Endothelial cell of umbilical vein (primary cell): Measurements from ENCODE around the gene KRT33A. TPM values are rescaled to one million over a fixed set of nuclear protein-coding genes. Genes with fewer than 3 reads are reported as not detected.

Experiments
- BruUV-seq: library from RNA; stranded (reverse); fragments of 400-500 nt; replicated peaks from 2 replicates; lab custom pipeline; 2021; lab: Mats Ljungman, UMichigan
- CTCF ChIA-PET: fragments of 300-600, 350-600 bp; sonication (Branson Sonifier 250); formaldehyde crosslinking; loops from one replicate; lab custom pipeline; 2021; ENCODE audit warnings: antibody characterized with exemption, inconsistent platforms; lab: Charles Lee
- POLR2A ChIA-PET: fragments of 300-600, 350-600 bp; sonication (Branson Sonifier 250); formaldehyde crosslinking; loops from one replicate; lab custom pipeline; 2021; ENCODE audit warnings: antibody characterized with exemption, inconsistent platforms; lab: Charles Lee
- DNase-seq: peaks from one replicate; pipeline ENCODE4 v3.0.0-alpha.2; 2011; ENCODE audit warnings: low read depth, low spot score
- FAIRE-seq: peaks from 2 replicates; lab custom pipeline; 2011; peaks lifted over from hg19 to GRCh38; lab: Jason Lieb, UNC
- H2AFZ ChIP-seq: 2 replicates; pipeline ENCODE4 v1.6.0; 2012; ENCODE audit warnings: low read depth, low read length, control low read depth, inconsistent platforms
- H3K27ac ChIP-seq: 2 replicates; pipeline ENCODE4 v1.5.1; 2011; ENCODE audit warnings: low read depth, mild to moderate bottlenecking, control low read depth, low read length, moderate library complexity; ENCODE audit not compliant: insufficient read depth
- H3K27me3 ChIP-seq, 2 experiments: 2 replicates each; pipeline versions ENCODE4 v1.6.0 to v1.6.1; 2011; ENCODE audit warnings: low read length in 2 of 2, mixed read lengths in 1 of 2; ENCODE audit not compliant: control insufficient read depth in 2 of 2, insufficient read depth in 2 of 2
- H3K36me3 ChIP-seq, 2 experiments: 2 replicates in 1 of 2; 3 replicates in 1 of 2; pipeline ENCODE4 v1.5.1; 2011; ENCODE audit warnings: low read length in 2 of 2, mild to moderate bottlenecking in 1 of 2, moderate library complexity in 1 of 2; ENCODE audit not compliant: control insufficient read depth in 2 of 2, insufficient read depth in 2 of 2; ENCODE audit errors: extremely low read depth in 1 of 2
- H3K4me1 ChIP-seq: 3 replicates; pipeline ENCODE4 v1.5.1; 2011; ENCODE audit warnings: mild to moderate bottlenecking, low read length; ENCODE audit not compliant: control insufficient read depth, insufficient read depth; ENCODE audit errors: extremely low read depth
- H3K4me2 ChIP-seq: 2 replicates; pipeline ENCODE4 v1.6.1; 2011; ENCODE audit warnings: low read length, control low read depth, mixed read lengths; ENCODE audit not compliant: insufficient read depth
- H3K4me3 ChIP-seq, 3 experiments: fragments of 200-600 bp in 1 of 3; sonication (generic), shearing (Covaris generic) in 1 of 3; replicated peaks in 1 of 3; 2 replicates each; pipeline ENCODE4 v1.5.1; 2011 to 2016; ENCODE audit warnings: control low read depth in 3 of 3, low read length in 3 of 3, mild to moderate bottlenecking in 2 of 3, inconsistent platforms in 1 of 3, low read depth in 1 of 3, moderate library complexity in 1 of 3; ENCODE audit not compliant: insufficient read depth in 1 of 3
- H3K79me2 ChIP-seq: 2 replicates; pipeline ENCODE4 v1.6.0; 2012; ENCODE audit warnings: low read length, inconsistent platforms; ENCODE audit not compliant: control insufficient read depth, insufficient read depth
- H3K9ac ChIP-seq: replicated peaks from 2 replicates; pipeline ENCODE3; 2011; ENCODE audit warnings: low read length, control low read depth; ENCODE audit not compliant: insufficient read depth; ENCODE audit errors: extremely low read depth
- H3K9me1 ChIP-seq: replicated peaks from 3 replicates; pipeline ENCODE4 v1.6.0; 2011; ENCODE audit warnings: mild to moderate bottlenecking, low read length; ENCODE audit not compliant: control insufficient read depth, insufficient read depth; ENCODE audit errors: extremely low read depth
- H3K9me3 ChIP-seq: replicated peaks from 2 replicates; pipeline ENCODE4 v1.5.1; 2012; ENCODE audit warnings: low read length, inconsistent platforms; ENCODE audit not compliant: control insufficient read depth, insufficient read depth
- H4K20me1 ChIP-seq: replicated peaks from 2 replicates; pipeline ENCODE3; 2011; ENCODE audit warnings: mild to moderate bottlenecking, low read length; ENCODE audit not compliant: control insufficient read depth, insufficient read depth; ENCODE audit errors: extremely low read depth
- EZH2 ChIP-seq: IDR thresholded peaks from 2 replicates; pipeline ENCODE4 v1.6.1; 2012; ENCODE audit warnings: borderline replicate concordance, low read depth, mild to moderate bottlenecking, moderate library complexity, low read length, inconsistent platforms; ENCODE audit not compliant: severe bottlenecking
- FOS ChIP-seq: IDR thresholded peaks from 2 replicates; pipeline ENCODE4 v1.6.1; 2011; ENCODE audit warnings: mild to moderate bottlenecking, low read length, moderate library complexity, borderline replicate concordance; ENCODE audit not compliant: insufficient read depth
- GATA2 ChIP-seq: IDR thresholded peaks from 2 replicates; pipeline ENCODE4 v1.7.0; 2011; ENCODE audit warnings: low read depth, mild to moderate bottlenecking, moderate library complexity, mixed read lengths, low read length; ENCODE audit not compliant: insufficient read length, insufficient read depth
- JUN ChIP-seq: IDR thresholded peaks from 2 replicates; pipeline ENCODE4 v1.6.1; 2011; ENCODE audit warnings: borderline replicate concordance, low read depth; ENCODE audit not compliant: insufficient read length, insufficient read depth
- MAX ChIP-seq: IDR thresholded peaks from 2 replicates; pipeline ENCODE4 v1.6.1; 2011; ENCODE audit not compliant: insufficient read depth, insufficient read length
- MYC ChIP-seq: IDR thresholded peaks from one replicate; pipeline ENCODE4 v1.6.1; 2011; ENCODE audit warnings: mild to moderate bottlenecking, low read depth, low read length
- POLR2A ChIP-seq: IDR thresholded peaks from 2 replicates; pipeline ENCODE4 v1.6.1; 2012; ENCODE audit warnings: low read depth, mild to moderate bottlenecking, control low read depth, low read length
- POLR2AphosphoS5 ChIP-seq: IDR thresholded peaks from 2 replicates; pipeline ENCODE4 v1.6.1; 2012; ENCODE audit warnings: low read depth, mild to moderate bottlenecking, control low read depth, low read length, moderate library complexity; ENCODE audit not compliant: insufficient read depth
- dilution Hi-C: fragments of 300-500 bp; cut with MboI; formaldehyde crosslinking; loops from one replicate; pipeline ENCODE4 v1.15.0; 2019; ENCODE audit warnings: low sequenced_read_pairs; ENCODE audit not compliant: extremely low pct_ligation_motif_present
- intact Hi-C: fragments of 100-400 bp; cut with micrococcal nuclease; formaldehyde crosslinking; loops from one replicate; pipeline ENCODE4 v1.10.0; 2022
- polyA plus RNA-seq, 4 experiments: library from polyadenylated mRNA; depleted of rRNA in 3 of 4; stranded (reverse) in 3 of 4; unstranded in 1 of 4; fragments of >200 nt; gene quantifications; 2 replicates each; pipeline versions ENCODE4 v1.2.1 to v1.2.3, GENCODE V29; 2011 to 2012; ENCODE audit warnings: missing spikeins in 1 of 4
- total RNA-seq: library from RNA; stranded (reverse); gene quantifications from 2 replicates; pipeline ENCODE4 v1.2.3, GENCODE V29; 2021
- TF ChIP-seq, protein P1 (sequence below), 2 donors: IDR thresholded peaks; 1 replicate in 1 of 2; 2 replicates in 1 of 2; pipeline ENCODE4 v1.5.1; 2011; ENCODE audit warnings: low read length in 2 of 2, mild to moderate bottlenecking in 2 of 2, moderate library complexity in 2 of 2, control low read depth in 1 of 2, inconsistent platforms in 1 of 2, low read depth in 1 of 2; ENCODE audit not compliant: insufficient read depth in 1 of 2; ENCODE audit errors: extremely low read depth in 1 of 2

Gene KRT33A
- total and polyA plus RNA-seq, 2 donors (not counting 3 experiments of a cell fraction or from before 2014, with no cell fraction given): not detected

DNA sequence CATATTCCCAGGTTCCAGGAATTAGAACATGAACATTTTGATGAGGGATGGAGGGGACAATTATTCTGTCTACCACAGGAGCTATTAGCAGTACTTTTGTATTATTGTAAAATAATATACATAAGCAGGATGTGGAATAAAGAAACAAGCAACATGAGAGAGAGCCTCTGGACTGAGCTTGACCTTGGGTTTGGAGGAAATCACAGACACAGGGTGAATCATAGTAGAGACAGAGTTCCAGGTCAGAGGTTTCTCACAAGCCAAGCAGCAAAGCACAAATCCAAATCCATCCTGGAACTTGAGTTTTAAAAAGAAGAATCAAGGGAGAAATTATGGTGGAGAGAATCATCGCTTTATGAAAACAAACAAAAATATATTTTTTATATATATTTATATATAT lies 41.6 kb upstream of the KRT33A start:
- Histone ChIP-seq H3K4me2 (no peak overlapping the region), H3K36me3 (no peaks in the 10 kb centered on the region), H3K4me1 (no peaks in the 10 kb centered on the region), H3K79me2 (no peaks in the 10 kb centered on the region), H3K27ac (no peak overlapping the region), H3K9ac (no peak overlapping the region), H3K4me3 (no peak overlapping the region), H3K27me3 (peaks cover 8 to 19% of the 10 kb centered on the region in 2 experiments), H4K20me1 (no peaks in the 10 kb centered on the region), H2AFZ (no peak overlapping the region), H3K9me3 (no peaks in the 10 kb centered on the region), H3K9me1 (no peaks in the 10 kb centered on the region)
- CTCF ChIA-PET: no interaction called here
- POLR2A ChIA-PET: no interaction called here
- BruUV-seq: no TSS peak
- no peak for DNase-seq
- no peak for FAIRE-seq
- intact Hi-C loops: no loop called here
- TF ChIP-seq FOS (peak; percentile 51), GATA2 (no peak)
- dilution Hi-C loops: no loop called here

DNA sequence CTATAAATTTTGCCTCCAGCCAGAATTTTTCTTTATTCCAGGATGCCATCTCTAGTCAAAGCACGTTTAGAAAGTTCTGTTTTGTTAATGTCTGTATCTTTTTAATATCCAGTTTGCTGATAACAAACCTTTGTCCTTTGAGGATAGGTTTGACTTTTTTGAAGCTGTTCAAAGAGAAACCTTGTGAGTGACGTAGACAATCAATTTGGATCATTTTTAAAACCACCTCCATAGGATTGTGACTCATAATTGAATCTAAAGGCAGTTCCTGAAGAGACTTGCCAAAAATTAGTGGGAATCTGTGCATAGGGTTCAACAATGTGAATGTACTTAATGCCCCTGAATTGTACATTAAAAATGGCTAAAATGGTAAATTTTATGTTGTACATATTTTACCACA lies 40.9 kb upstream of the KRT33A start:
- H3K4me2 ChIP-seq: no peak overlapping the region
- TF ChIP-seq FOS (no peak), MYC (no peak), POLR2AphosphoS5 (no peak), GATA2 (no peak), EZH2 (no peak), JUN (no peak), MAX (no peak), POLR2A (no peak)
- TF ChIP-seq, protein P1, sequence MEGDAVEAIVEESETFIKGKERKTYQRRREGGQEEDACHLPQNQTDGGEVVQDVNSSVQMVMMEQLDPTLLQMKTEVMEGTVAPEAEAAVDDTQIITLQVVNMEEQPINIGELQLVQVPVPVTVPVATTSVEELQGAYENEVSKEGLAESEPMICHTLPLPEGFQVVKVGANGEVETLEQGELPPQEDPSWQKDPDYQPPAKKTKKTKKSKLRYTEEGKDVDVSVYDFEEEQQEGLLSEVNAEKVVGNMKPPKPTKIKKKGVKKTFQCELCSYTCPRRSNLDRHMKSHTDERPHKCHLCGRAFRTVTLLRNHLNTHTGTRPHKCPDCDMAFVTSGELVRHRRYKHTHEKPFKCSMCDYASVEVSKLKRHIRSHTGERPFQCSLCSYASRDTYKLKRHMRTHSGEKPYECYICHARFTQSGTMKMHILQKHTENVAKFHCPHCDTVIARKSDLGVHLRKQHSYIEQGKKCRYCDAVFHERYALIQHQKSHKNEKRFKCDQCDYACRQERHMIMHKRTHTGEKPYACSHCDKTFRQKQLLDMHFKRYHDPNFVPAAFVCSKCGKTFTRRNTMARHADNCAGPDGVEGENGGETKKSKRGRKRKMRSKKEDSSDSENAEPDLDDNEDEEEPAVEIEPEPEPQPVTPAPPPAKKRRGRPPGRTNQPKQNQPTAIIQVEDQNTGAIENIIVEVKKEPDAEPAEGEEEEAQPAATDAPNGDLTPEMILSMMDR (IDR thresholded peaks at IDR 0.05; ENCODE audit: extremely low read depth in 1 of 2, insufficient read depth in 1 of 2, low read depth in 1 of 2, low read length in 2 of 2): no peak
- no peak overlapping the region for H3K27ac ChIP-seq
- no peak overlapping the region for H2AFZ ChIP-seq
- dilution Hi-C loops: no loop called here
- H3K4me1 ChIP-seq: no peaks in the 10 kb centered on the region
- no peak overlapping the region for H3K9ac ChIP-seq
- H3K4me3 ChIP-seq: no peak overlapping the region
- BruUV-seq: no TSS peak
- FAIRE-seq: no peak
- ChIA-PET POLR2A (no interaction called here), CTCF (interaction anchor here (1.2 to 1.9 kb wide), 2 partner anchors 21 to 157 kb away, joined by 3 to 5 read pairs; no protein-coding TSS in a partner anchor)
- intact Hi-C loops: no loop called here
- no peaks in the 10 kb centered on the region for H3K79me2 ChIP-seq
- no peaks in the 10 kb centered on the region for H4K20me1 ChIP-seq
- H3K9me1 ChIP-seq: no peaks in the 10 kb centered on the region
- no peak for DNase-seq
- H3K36me3 ChIP-seq: no peaks in the 10 kb centered on the region
- no peaks in the 10 kb centered on the region for H3K9me3 ChIP-seq
- peaks cover 8 to 19% of the 10 kb centered on the region in 2 experiments for H3K27me3 ChIP-seq
